Mesenchymal stem cell (in vitro differentiated cells and primary cell): ENCODE results near the gene C1orf210.

Experiments
- DNase-seq: peaks from one replicate; pipeline ENCODE4 v3.0.0-alpha.2; 2013
- H2AFZ ChIP-seq: one replicate; pipeline ENCODE4 v1.6.1; 2013; ENCODE audit warnings: low read depth, mild to moderate bottlenecking, control low read depth, inconsistent platforms, low read length, moderate library complexity
- H2AK5ac ChIP-seq: 2 replicates; pipeline ENCODE4 v1.6.1; 2013; ENCODE audit warnings: low read length, moderate library complexity, mild to moderate bottlenecking, inconsistent platforms; ENCODE audit not compliant: severe bottlenecking
- H2BK120ac ChIP-seq: one replicate; pipeline ENCODE4 v1.6.1; 2013; ENCODE audit warnings: low read depth, mild to moderate bottlenecking, inconsistent platforms, low read length, moderate library complexity
- H2BK12ac ChIP-seq, 2 experiments: one replicate each; pipeline ENCODE4 v1.6.1; 2013; ENCODE audit warnings: inconsistent platforms in 2 of 2, low read length in 2 of 2, mild to moderate bottlenecking in 2 of 2, moderate library complexity in 2 of 2, control low read depth in 1 of 2
- H2BK15ac ChIP-seq: one replicate; pipeline ENCODE4 v1.6.1; 2013; ENCODE audit warnings: mild to moderate bottlenecking, low read depth, inconsistent platforms; ENCODE audit not compliant: poor library complexity, severe bottlenecking
- H2BK5ac ChIP-seq: 2 replicates; pipeline ENCODE4 v1.6.1; 2013; ENCODE audit warnings: low read depth, mild to moderate bottlenecking, low read length, control low read depth, inconsistent platforms; ENCODE audit not compliant: poor library complexity, severe bottlenecking
- H3K14ac ChIP-seq, 2 experiments: one replicate each; pipeline ENCODE4 v1.6.1; 2013; ENCODE audit warnings: inconsistent platforms in 2 of 2, low read length in 2 of 2, control low read depth in 1 of 2, mild to moderate bottlenecking in 1 of 2, moderate library complexity in 1 of 2
- H3K18ac ChIP-seq, 2 experiments: one replicate each; pipeline ENCODE4 v1.6.1; 2013; ENCODE audit warnings: inconsistent platforms in 2 of 2, low read length in 2 of 2, control low read depth in 1 of 2, low read depth in 1 of 2, mild to moderate bottlenecking in 1 of 2
- H3K23ac ChIP-seq, 2 experiments: one replicate each; pipeline ENCODE4 v1.6.1; 2013; ENCODE audit warnings: inconsistent platforms in 2 of 2, low read length in 2 of 2, mild to moderate bottlenecking in 2 of 2, moderate library complexity in 2 of 2, control low read depth in 1 of 2
- H3K27ac ChIP-seq: 2 replicates; pipeline ENCODE4 v1.5.1; 2013; ENCODE audit warnings: mild to moderate bottlenecking, moderate library complexity, low read length, control low read depth, inconsistent platforms; ENCODE audit not compliant: poor library complexity, severe bottlenecking
- H3K27me3 ChIP-seq, 2 experiments: 2 replicates each; pipeline versions ENCODE4 v1.6.1 to v1.7.0; 2013; ENCODE audit warnings: low read length in 2 of 2, mild to moderate bottlenecking in 2 of 2, moderate library complexity in 2 of 2, control low read depth in 1 of 2, inconsistent platforms in 1 of 2; ENCODE audit not compliant: control insufficient read depth in 1 of 2, insufficient read depth in 1 of 2
- H3K36me3 ChIP-seq, 2 experiments: 2 replicates each; pipeline versions ENCODE4 v1.6.1 to v1.7.0; 2013; ENCODE audit warnings: low read length in 2 of 2, control low read depth in 1 of 2, inconsistent platforms in 1 of 2, low read depth in 1 of 2, mild to moderate bottlenecking in 1 of 2; ENCODE audit not compliant: insufficient read depth in 2 of 2, control insufficient read depth in 1 of 2
- H3K4ac ChIP-seq, 2 experiments: one replicate each; pipeline ENCODE4 v1.6.1; 2013; ENCODE audit warnings: inconsistent platforms in 2 of 2, low read length in 2 of 2, mild to moderate bottlenecking in 2 of 2, moderate library complexity in 2 of 2, control low read depth in 1 of 2, low read depth in 1 of 2
- H3K4me1 ChIP-seq: 2 replicates; pipeline ENCODE4 v1.6.1; 2013; ENCODE audit warnings: low read depth, low read length, control low read depth; ENCODE audit not compliant: control insufficient read depth, insufficient read depth
- H3K4me2 ChIP-seq: 2 replicates; pipeline ENCODE4 v1.6.1; 2013; ENCODE audit warnings: low read length, mild to moderate bottlenecking, inconsistent platforms; ENCODE audit not compliant: poor library complexity, severe bottlenecking
- H3K4me3 ChIP-seq, 2 experiments: 2 replicates each; pipeline versions ENCODE4 v1.5.1 to v1.7.0; 2013; ENCODE audit warnings: low read length in 2 of 2, mild to moderate bottlenecking in 2 of 2, control low read depth in 1 of 2, low read depth in 1 of 2; ENCODE audit not compliant: insufficient read depth in 1 of 2
- H3K79me1 ChIP-seq: replicated peaks from 2 replicates; pipeline ENCODE4 v1.6.1; 2013; ENCODE audit warnings: mild to moderate bottlenecking, control low read depth, low read length, inconsistent platforms; ENCODE audit not compliant: poor library complexity, severe bottlenecking
- H3K9ac ChIP-seq: 2 replicates; pipeline ENCODE4 v1.7.0; 2013; ENCODE audit warnings: mild to moderate bottlenecking, low read length, moderate library complexity
- H3K9me3 ChIP-seq: 2 replicates; pipeline ENCODE4 v1.7.0; 2013; ENCODE audit warnings: mild to moderate bottlenecking, low read length; ENCODE audit not compliant: control insufficient read depth
- H4K8ac ChIP-seq: one replicate; pipeline ENCODE4 v1.6.1; 2013; ENCODE audit warnings: inconsistent platforms, mild to moderate bottlenecking, low read length, moderate library complexity
- H4K91ac ChIP-seq: one replicate; pipeline ENCODE4 v1.6.1; 2013; ENCODE audit warnings: mild to moderate bottlenecking, low read length, inconsistent platforms
- WGBS: methylation state at CpG from one replicate; pipeline ENCODE4 v1.1.7; 2013; ENCODE audit warnings: mixed read lengths; 5-methylcytosine and 5-hydroxymethylcytosine counted together

Gene C1orf210

GRCh38 chr1:43304771-43305300 is 19.5 kb upstream of the C1orf210 start:
- Histone ChIP-seq H3K4me1 (peaks cover 4% of the 10 kb centered on the region), H4K91ac (no peak overlapping the region), H4K8ac (no peak overlapping the region), H3K23ac (no peak overlapping the region), H3K18ac (no peak overlapping the region), H2BK120ac (no peak overlapping the region), H3K27ac (no peak overlapping the region), H3K14ac (no peak overlapping the region), H3K27me3 (peaks cover 3 to 5% of the 10 kb centered on the region in 2 experiments), H3K9me3 (no peaks in the 10 kb centered on the region), H3K4ac (no peak overlapping the region), H2BK12ac (no peak overlapping the region), H2BK5ac (no peak overlapping the region), H3K79me1 (no peaks in the 10 kb centered on the region), H3K4me2 (no peak overlapping the region), H3K4me3 (no peak overlapping the region), H2AFZ (no peak overlapping the region), H3K9ac (no peak overlapping the region), H2AK5ac (no peak overlapping the region), H3K36me3 (no peaks in the 10 kb centered on the region), H2BK15ac (no peak overlapping the region)
- DNase-seq: no peak
- 96% methylated on average over 46 of the region's 46 CpGs for WGBS

- Histone ChIP-seq H3K9me3 (no peaks in the 10 kb centered on the region), H3K27me3 (peaks cover 3 to 5% of the 10 kb centered on the region in 2 experiments), H3K9ac (peak overlapping the region; percentile 17), H2BK15ac (no peak overlapping the region), H3K18ac (no peak overlapping the region), H2AK5ac (no peak overlapping the region), H4K91ac (no peak overlapping the region), H2BK5ac (no peak overlapping the region), H3K4me2 (no peak overlapping the region), H3K14ac (no peak overlapping the region), H3K4me1 (peaks cover under 1% of the 10 kb centered on the region), H4K8ac (no peak overlapping the region), H2BK12ac (no peak overlapping the region), H3K23ac (no peak overlapping the region), H2AFZ (no peak overlapping the region), H3K4me3 (no peak overlapping the region), H3K36me3 (no peaks in the 10 kb centered on the region), H2BK120ac (no peak overlapping the region), H3K4ac (no peak overlapping the region), H3K27ac (no peak overlapping the region), H3K79me1 (no peaks in the 10 kb centered on the region)
- no peak for DNase-seq
- 69% methylated on average over 8 of the region's 8 CpGs for WGBS
Measured at GRCh38 chr1:43304314-43304681, 18.9 kb upstream of the C1orf210 start.

GRCh38 chr1:43303471-43304313 is 18.3 kb upstream of the C1orf210 start:
- 83% methylated on average over 8 of the region's 8 CpGs for WGBS
- Histone ChIP-seq H3K4me1 (no peaks in the 10 kb centered on the region), H3K4me2 (no peak overlapping the region), H3K27ac (no peak overlapping the region), H2BK15ac (no peak overlapping the region), H2AFZ (no peak overlapping the region), H4K8ac (no peak overlapping the region), H3K23ac (no peak overlapping the region), H3K4me3 (no peak overlapping the region), H2AK5ac (no peak overlapping the region), H3K14ac (no peak overlapping the region), H2BK120ac (no peak overlapping the region), H2BK12ac (no peak overlapping the region), H3K36me3 (no peaks in the 10 kb centered on the region), H3K79me1 (no peaks in the 10 kb centered on the region), H3K18ac (no peak overlapping the region), H3K4ac (no peak overlapping the region), H3K9ac (no peak overlapping the region), H3K9me3 (no peaks in the 10 kb centered on the region), H3K27me3 (peaks cover 3 to 5% of the 10 kb centered on the region in 2 experiments), H2BK5ac (no peak overlapping the region), H4K91ac (no peak overlapping the region)
- no peak for DNase-seq

GRCh38 chr1:43302721-43303470 is 17.5 kb upstream of the C1orf210 start:
- Histone ChIP-seq H3K18ac (no peak overlapping the region), H2AK5ac (no peak overlapping the region), H2BK15ac (no peak overlapping the region), H3K36me3 (no peaks in the 10 kb centered on the region), H4K91ac (no peak overlapping the region), H3K9ac (no peak overlapping the region), H3K4ac (no peak overlapping the region), H3K14ac (no peak overlapping the region), H3K27ac (no peak overlapping the region), H3K79me1 (no peaks in the 10 kb centered on the region), H4K8ac (no peak overlapping the region), H2BK12ac (no peak overlapping the region), H3K23ac (no peak overlapping the region), H2BK5ac (no peak overlapping the region), H3K9me3 (no peaks in the 10 kb centered on the region), H2BK120ac (no peak overlapping the region), H3K4me3 (no peak overlapping the region), H3K27me3 (peaks cover 3 to 4% of the 10 kb centered on the region in 2 experiments), H3K4me2 (no peak overlapping the region), H3K4me1 (no peaks in the 10 kb centered on the region), H2AFZ (no peak overlapping the region)
- WGBS: 90% methylated on average over 6 of the region's 7 CpGs
- no peak for DNase-seq
